GM23338 (cell line): ENCODE results near the gene SVBP. TPM values are rescaled to one million over a fixed set of nuclear protein-coding genes. Genes with fewer than 3 reads are reported as not detected.

Source experiments
- ATAC-seq: fragments of 200-7000 bp; cut with Tn5 transposase; 3 replicates; pipeline ENCODE4 v1.9.1; 2020
- DNase-seq: peaks from one replicate; pipeline ENCODE4 v3.0.0-alpha.2; 2015; ENCODE audit warnings: low spot score
- H2AFZ ChIP-seq: fragments of 200-600 bp; sonication (generic); 2 replicates; pipeline ENCODE4 v1.8.0; 2016; ENCODE audit warnings: antibody characterized with exemption, mild to moderate bottlenecking, moderate library complexity
- H3F3A ChIP-seq: fragments of 200-600 bp; sonication (generic); replicated peaks from 2 replicates; pipeline ENCODE4 v1.8.0; 2017; ENCODE audit warnings: antibody characterized with exemption, mixed run types, low read depth
- H3K27ac ChIP-seq: fragments of 200-600 bp; sonication (generic); 2 replicates; pipeline ENCODE4 v1.6.1; 2016; ENCODE audit warnings: low read depth
- H3K27me3 ChIP-seq: fragments of 200-600 bp; sonication (generic); 2 replicates; pipeline ENCODE4 v1.8.0; 2016; ENCODE audit warnings: mild to moderate bottlenecking, mixed run types, moderate library complexity; ENCODE audit not compliant: insufficient read depth
- H3K36me3 ChIP-seq: fragments of 200-600 bp; sonication (generic); 2 replicates; pipeline ENCODE4 v1.8.0; 2016; ENCODE audit warnings: mild to moderate bottlenecking; ENCODE audit not compliant: insufficient read depth
- H3K4me1 ChIP-seq: fragments of 200-600 bp; sonication (generic); 2 replicates; pipeline ENCODE4 v1.8.0; 2016; ENCODE audit warnings: mild to moderate bottlenecking, moderate library complexity; ENCODE audit not compliant: insufficient read depth
- H3K4me2 ChIP-seq: fragments of 200-600 bp; sonication (generic); 2 replicates; pipeline ENCODE4 v1.7.1; 2017; ENCODE audit warnings: mixed run types
- H3K4me3 ChIP-seq: fragments of 200-600 bp; sonication (generic); 2 replicates; pipeline ENCODE4 v1.6.1; 2016; ENCODE audit warnings: mixed run types
- H3K79me2 ChIP-seq: fragments of 200-600 bp; sonication (generic); replicated peaks from 2 replicates; pipeline ENCODE4 v1.8.0; 2017; ENCODE audit warnings: mild to moderate bottlenecking; ENCODE audit not compliant: insufficient read depth
- H3K9me2 ChIP-seq: fragments of 200-600 bp; sonication (generic); 2 replicates; pipeline ENCODE4 v1.8.0; 2017; ENCODE audit not compliant: insufficient read depth
- H4K20me1 ChIP-seq: fragments of 200-600 bp; sonication (generic); replicated peaks from 2 replicates; pipeline ENCODE4 v1.8.0; 2017; ENCODE audit warnings: mild to moderate bottlenecking; ENCODE audit not compliant: insufficient read depth
- H3K27ac Mint-ChIP-seq: 2 replicates; pipeline ENCODE4 v1.8.0; 2020; ENCODE audit warnings: inconsistent platforms, mild to moderate bottlenecking, moderate library complexity, mixed read lengths
- H3K27me3 Mint-ChIP-seq: 3 replicates; pipeline ENCODE4 v1.8.0; 2022; ENCODE audit warnings: low read depth, mild to moderate bottlenecking, moderate library complexity, mixed read lengths, inconsistent platforms; ENCODE audit not compliant: insufficient read depth, poor library complexity
- H3K36me3 Mint-ChIP-seq: 3 replicates; pipeline ENCODE4 v1.8.0; 2021; ENCODE audit warnings: low read depth, mild to moderate bottlenecking, inconsistent platforms, moderate library complexity, mixed read lengths
- H3K4me1 Mint-ChIP-seq: 3 replicates; pipeline ENCODE4 v1.8.0; 2020; ENCODE audit warnings: mild to moderate bottlenecking, inconsistent platforms, mixed read lengths
- H3K4me3 Mint-ChIP-seq: 3 replicates; pipeline ENCODE4 v1.8.0; 2021; ENCODE audit warnings: moderate library complexity, mild to moderate bottlenecking, inconsistent platforms, mixed read lengths
- H3K9me3 Mint-ChIP-seq: 3 replicates; pipeline ENCODE4 v1.8.0; 2020; ENCODE audit warnings: moderate library complexity, mild to moderate bottlenecking, inconsistent platforms, mixed read lengths
- CREB1 ChIP-seq: fragments of 250-450 bp; sonication (Bioruptor Pico); IDR thresholded peaks from 2 replicates; pipeline ENCODE4 v1.5.0; 2020; ENCODE audit warnings: low read depth, mild to moderate bottlenecking, moderate library complexity
- EZH2 ChIP-seq: fragments of 200-600 bp; sonication (generic); IDR thresholded peaks from one replicate; pipeline ENCODE4 v1.8.0; 2017; ENCODE audit warnings: antibody characterized with exemption, mild to moderate bottlenecking, low read depth; ENCODE audit not compliant: unreplicated experiment
- EZH2phosphoT487 ChIP-seq: fragments of 200-600 bp; sonication (generic); IDR thresholded peaks from one replicate; pipeline ENCODE4 v1.8.1; 2018; ENCODE audit warnings: antibody characterized with exemption; ENCODE audit not compliant: unreplicated experiment
- JUNB ChIP-seq: IDR thresholded peaks from one replicate; pipeline ENCODE4 v1.6.1; 2016; ENCODE audit warnings: antibody characterized with exemption; ENCODE audit not compliant: unreplicated experiment
- NANOG ChIP-seq: IDR thresholded peaks from 2 replicates; pipeline ENCODE4 v1.6.1; 2016; ENCODE audit warnings: antibody characterized with exemption, borderline replicate concordance
- POLR2AphosphoS5 ChIP-seq: IDR thresholded peaks from 2 replicates; pipeline ENCODE4 v1.6.1; 2016; ENCODE audit warnings: antibody characterized with exemption, low read depth
- STAT1 ChIP-seq: IDR thresholded peaks from one replicate; pipeline ENCODE4 v1.6.1; 2016; ENCODE audit warnings: antibody characterized with exemption; ENCODE audit not compliant: unreplicated experiment
- ZNF114 ChIP-seq: fragments of 250-450 bp; sonication (Bioruptor Pico); IDR thresholded peaks from 2 replicates; pipeline ENCODE4 v1.5.0; 2020; ENCODE audit warnings: mild to moderate bottlenecking, moderate library complexity
- ZNF331 ChIP-seq: fragments of 250-450 bp; sonication (Bioruptor Pico); IDR thresholded peaks from 2 replicates; pipeline ENCODE4 v1.5.0; 2020; ENCODE audit warnings: low read depth, mild to moderate bottlenecking, moderate library complexity
- polyA plus RNA-seq: library from polyadenylated mRNA; unstranded; fragments of >200 nt; fragmentation: Nextera tagmentation; extraction: Ambion mirVana; gene quantifications from 2 replicates; pipeline ENCODE4 v1.2.1, GENCODE V29; 2016
- total RNA-seq: library from RNA; depleted of rRNA; stranded (reverse); fragments of >200 nt; shearing (Covaris generic); gene quantifications from 2 replicates; pipeline ENCODE4 v1.2.3, GENCODE V29; 2014
- TF ChIP-seq, protein P1 (sequence below): fragments of 250-450 bp; sonication (Bioruptor Pico); IDR thresholded peaks from 2 replicates; pipeline ENCODE4 v1.5.0; 2020; ENCODE audit warnings: mild to moderate bottlenecking, moderate library complexity
- TF ChIP-seq, protein P2 (sequence below): IDR thresholded peaks from 2 replicates; pipeline ENCODE4 v1.6.1; 2016; ENCODE audit warnings: antibody characterized with exemption
- TF ChIP-seq, protein P3 (sequence below), 2 experiments: fragments of 200-600 bp in 1 of 2; sonication (generic) in 1 of 2; conservative IDR thresholded peaks; 2 replicates each; pipeline versions ENCODE4 v1.5.1 to v1.6.1; 2016 to 2017; ENCODE audit warnings: antibody characterized with exemption in 2 of 2, low read depth in 2 of 2, mild to moderate bottlenecking in 2 of 2, moderate library complexity in 1 of 2
- TF ChIP-seq, protein P4 (sequence below): IDR thresholded peaks from one replicate; pipeline ENCODE4 v1.6.1; 2018; ENCODE audit warnings: antibody characterized with exemption; ENCODE audit not compliant: unreplicated experiment

The SVBP gene
- total and polyA plus RNA-seq, 2 experiments from 2014 or later, result 22.1 to 82.1 TPM

DNA sequence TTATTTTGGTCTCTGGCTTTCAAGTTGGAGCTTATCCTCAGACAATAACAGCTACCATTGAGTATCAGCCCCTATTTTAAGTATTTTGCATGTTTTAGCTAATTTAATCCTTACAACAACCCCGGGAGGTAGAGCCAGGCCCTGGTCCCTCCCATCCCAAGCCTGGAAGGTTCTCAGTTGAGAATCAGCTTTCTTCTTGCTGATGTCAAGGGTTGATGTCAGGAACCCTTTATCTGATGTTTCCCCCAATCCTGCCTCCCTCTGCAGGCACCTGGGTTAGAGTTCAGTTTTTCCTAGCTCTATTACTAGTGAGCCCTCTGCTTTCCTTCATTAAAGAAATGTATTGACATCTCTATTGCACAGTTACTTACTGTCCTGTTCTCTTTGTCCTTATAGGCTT is 3.6 kb upstream of the SVBP start:
- peaks cover 2% of the 10 kb centered on the region for H3K27me3 Mint-ChIP-seq
- no peak for DNase-seq
- no peak overlapping the region for H3K4me3 Mint-ChIP-seq
- no peaks in the 10 kb centered on the region for H3K36me3 Mint-ChIP-seq
- Histone ChIP-seq H3K4me2 (no peak overlapping the region), H3K9me2 (no peaks in the 10 kb centered on the region), H4K20me1 (no peaks in the 10 kb centered on the region), H3K27me3 (no peaks in the 10 kb centered on the region), H3K36me3 (no peaks in the 10 kb centered on the region), H3K27ac (no peak overlapping the region), H3K4me1 (peaks cover 29% of the 10 kb centered on the region), H3K79me2 (no peaks in the 10 kb centered on the region; the same call in 1 of the 2 replicates), H2AFZ (no peak overlapping the region), H3K4me3 (no peak overlapping the region), H3F3A (peaks cover 6% of the 10 kb centered on the region)
- TF ChIP-seq, protein P1, sequence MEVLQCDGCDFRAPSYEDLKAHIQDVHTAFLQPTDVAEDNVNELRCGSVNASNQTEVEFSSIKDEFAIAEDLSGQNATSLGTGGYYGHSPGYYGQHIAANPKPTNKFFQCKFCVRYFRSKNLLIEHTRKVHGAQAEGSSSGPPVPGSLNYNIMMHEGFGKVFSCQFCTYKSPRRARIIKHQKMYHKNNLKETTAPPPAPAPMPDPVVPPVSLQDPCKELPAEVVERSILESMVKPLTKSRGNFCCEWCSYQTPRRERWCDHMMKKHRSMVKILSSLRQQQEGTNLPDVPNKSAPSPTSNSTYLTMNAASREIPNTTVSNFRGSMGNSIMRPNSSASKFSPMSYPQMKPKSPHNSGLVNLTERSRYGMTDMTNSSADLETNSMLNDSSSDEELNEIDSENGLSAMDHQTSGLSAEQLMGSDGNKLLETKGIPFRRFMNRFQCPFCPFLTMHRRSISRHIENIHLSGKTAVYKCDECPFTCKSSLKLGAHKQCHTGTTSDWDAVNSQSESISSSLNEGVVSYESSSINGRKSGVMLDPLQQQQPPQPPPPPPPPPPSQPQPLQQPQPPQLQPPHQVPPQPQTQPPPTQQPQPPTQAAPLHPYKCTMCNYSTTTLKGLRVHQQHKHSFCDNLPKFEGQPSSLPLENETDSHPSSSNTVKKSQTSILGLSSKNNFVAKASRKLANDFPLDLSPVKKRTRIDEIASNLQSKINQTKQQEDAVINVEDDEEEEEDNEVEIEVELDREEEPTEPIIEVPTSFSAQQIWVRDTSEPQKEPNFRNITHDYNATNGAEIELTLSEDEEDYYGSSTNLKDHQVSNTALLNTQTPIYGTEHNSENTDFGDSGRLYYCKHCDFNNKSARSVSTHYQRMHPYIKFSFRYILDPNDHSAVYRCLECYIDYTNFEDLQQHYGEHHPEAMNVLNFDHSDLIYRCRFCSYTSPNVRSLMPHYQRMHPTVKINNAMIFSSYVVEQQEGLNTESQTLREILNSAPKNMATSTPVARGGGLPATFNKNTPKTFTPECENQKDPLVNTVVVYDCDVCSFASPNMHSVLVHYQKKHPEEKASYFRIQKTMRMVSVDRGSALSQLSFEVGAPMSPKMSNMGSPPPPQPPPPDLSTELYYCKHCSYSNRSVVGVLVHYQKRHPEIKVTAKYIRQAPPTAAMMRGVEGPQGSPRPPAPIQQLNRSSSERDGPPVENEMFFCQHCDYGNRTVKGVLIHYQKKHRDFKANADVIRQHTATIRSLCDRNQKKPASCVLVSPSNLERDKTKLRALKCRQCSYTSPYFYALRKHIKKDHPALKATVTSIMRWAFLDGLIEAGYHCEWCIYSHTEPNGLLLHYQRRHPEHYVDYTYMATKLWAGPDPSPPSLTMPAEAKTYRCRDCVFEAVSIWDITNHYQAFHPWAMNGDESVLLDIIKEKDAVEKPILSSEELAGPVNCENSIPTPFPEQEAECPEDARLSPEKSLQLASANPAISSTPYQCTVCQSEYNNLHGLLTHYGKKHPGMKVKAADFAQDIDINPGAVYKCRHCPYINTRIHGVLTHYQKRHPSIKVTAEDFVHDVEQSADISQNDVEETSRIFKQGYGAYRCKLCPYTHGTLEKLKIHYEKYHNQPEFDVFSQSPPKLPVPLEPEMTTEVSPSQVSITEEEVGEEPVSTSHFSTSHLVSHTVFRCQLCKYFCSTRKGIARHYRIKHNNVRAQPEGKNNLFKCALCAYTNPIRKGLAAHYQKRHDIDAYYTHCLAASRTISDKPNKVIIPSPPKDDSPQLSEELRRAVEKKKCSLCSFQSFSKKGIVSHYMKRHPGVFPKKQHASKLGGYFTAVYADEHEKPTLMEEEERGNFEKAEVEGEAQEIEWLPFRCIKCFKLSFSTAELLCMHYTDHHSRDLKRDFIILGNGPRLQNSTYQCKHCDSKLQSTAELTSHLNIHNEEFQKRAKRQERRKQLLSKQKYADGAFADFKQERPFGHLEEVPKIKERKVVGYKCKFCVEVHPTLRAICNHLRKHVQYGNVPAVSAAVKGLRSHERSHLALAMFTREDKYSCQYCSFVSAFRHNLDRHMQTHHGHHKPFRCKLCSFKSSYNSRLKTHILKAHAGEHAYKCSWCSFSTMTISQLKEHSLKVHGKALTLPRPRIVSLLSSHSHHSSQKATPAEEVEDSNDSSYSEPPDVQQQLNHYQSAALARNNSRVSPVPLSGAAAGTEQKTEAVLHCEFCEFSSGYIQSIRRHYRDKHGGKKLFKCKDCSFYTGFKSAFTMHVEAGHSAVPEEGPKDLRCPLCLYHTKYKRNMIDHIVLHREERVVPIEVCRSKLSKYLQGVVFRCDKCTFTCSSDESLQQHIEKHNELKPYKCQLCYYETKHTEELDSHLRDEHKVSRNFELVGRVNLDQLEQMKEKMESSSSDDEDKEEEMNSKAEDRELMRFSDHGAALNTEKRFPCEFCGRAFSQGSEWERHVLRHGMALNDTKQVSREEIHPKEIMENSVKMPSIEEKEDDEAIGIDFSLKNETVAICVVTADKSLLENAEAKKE, result no peak
- TF ChIP-seq EZH2 (no peak), NANOG (no peak), JUNB (no peak), POLR2AphosphoS5 (no peak), STAT1 (no peak), ZNF114 (CRISPR knock-in tag) (no peak), CREB1 (no peak), EZH2phosphoT487 (no peak), ZNF331 (CRISPR knock-in tag) (no peak)
- TF ChIP-seq, protein P2, sequence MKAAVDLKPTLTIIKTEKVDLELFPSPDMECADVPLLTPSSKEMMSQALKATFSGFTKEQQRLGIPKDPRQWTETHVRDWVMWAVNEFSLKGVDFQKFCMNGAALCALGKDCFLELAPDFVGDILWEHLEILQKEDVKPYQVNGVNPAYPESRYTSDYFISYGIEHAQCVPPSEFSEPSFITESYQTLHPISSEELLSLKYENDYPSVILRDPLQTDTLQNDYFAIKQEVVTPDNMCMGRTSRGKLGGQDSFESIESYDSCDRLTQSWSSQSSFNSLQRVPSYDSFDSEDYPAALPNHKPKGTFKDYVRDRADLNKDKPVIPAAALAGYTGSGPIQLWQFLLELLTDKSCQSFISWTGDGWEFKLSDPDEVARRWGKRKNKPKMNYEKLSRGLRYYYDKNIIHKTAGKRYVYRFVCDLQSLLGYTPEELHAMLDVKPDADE, result no peak
- TF ChIP-seq, protein P3, sequence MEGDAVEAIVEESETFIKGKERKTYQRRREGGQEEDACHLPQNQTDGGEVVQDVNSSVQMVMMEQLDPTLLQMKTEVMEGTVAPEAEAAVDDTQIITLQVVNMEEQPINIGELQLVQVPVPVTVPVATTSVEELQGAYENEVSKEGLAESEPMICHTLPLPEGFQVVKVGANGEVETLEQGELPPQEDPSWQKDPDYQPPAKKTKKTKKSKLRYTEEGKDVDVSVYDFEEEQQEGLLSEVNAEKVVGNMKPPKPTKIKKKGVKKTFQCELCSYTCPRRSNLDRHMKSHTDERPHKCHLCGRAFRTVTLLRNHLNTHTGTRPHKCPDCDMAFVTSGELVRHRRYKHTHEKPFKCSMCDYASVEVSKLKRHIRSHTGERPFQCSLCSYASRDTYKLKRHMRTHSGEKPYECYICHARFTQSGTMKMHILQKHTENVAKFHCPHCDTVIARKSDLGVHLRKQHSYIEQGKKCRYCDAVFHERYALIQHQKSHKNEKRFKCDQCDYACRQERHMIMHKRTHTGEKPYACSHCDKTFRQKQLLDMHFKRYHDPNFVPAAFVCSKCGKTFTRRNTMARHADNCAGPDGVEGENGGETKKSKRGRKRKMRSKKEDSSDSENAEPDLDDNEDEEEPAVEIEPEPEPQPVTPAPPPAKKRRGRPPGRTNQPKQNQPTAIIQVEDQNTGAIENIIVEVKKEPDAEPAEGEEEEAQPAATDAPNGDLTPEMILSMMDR (conservative IDR thresholded peaks at IDR 0.05; ENCODE audit: low read depth in 2 of 2), result no peak
- TF ChIP-seq, protein P4, sequence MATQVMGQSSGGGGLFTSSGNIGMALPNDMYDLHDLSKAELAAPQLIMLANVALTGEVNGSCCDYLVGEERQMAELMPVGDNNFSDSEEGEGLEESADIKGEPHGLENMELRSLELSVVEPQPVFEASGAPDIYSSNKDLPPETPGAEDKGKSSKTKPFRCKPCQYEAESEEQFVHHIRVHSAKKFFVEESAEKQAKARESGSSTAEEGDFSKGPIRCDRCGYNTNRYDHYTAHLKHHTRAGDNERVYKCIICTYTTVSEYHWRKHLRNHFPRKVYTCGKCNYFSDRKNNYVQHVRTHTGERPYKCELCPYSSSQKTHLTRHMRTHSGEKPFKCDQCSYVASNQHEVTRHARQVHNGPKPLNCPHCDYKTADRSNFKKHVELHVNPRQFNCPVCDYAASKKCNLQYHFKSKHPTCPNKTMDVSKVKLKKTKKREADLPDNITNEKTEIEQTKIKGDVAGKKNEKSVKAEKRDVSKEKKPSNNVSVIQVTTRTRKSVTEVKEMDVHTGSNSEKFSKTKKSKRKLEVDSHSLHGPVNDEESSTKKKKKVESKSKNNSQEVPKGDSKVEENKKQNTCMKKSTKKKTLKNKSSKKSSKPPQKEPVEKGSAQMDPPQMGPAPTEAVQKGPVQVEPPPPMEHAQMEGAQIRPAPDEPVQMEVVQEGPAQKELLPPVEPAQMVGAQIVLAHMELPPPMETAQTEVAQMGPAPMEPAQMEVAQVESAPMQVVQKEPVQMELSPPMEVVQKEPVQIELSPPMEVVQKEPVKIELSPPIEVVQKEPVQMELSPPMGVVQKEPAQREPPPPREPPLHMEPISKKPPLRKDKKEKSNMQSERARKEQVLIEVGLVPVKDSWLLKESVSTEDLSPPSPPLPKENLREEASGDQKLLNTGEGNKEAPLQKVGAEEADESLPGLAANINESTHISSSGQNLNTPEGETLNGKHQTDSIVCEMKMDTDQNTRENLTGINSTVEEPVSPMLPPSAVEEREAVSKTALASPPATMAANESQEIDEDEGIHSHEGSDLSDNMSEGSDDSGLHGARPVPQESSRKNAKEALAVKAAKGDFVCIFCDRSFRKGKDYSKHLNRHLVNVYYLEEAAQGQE, result no peak
- H3K27ac Mint-ChIP-seq, result no peak overlapping the region
- peaks cover 26% of the 10 kb centered on the region for H3K4me1 Mint-ChIP-seq
- H3K9me3 Mint-ChIP-seq, result no peaks in the 10 kb centered on the region
- ATAC-seq, result no peak
